Right cardiac atrium (tissue), 5 donors: ENCODE results near the gene FRMD1. TPM values are rescaled to one million over a fixed set of nuclear protein-coding genes. Genes with fewer than 3 reads are reported as not detected.

Experiments used
- ATAC-seq, 2 donors: fragments of 200-7000 bp; cut with Tn5 transposase; one replicate each; pipeline versions ENCODE4 v1.8.0 to v1.9.1; 2020; ENCODE audit warnings: moderate library complexity in 2 of 2, mild to moderate bottlenecking in 1 of 2
- DNase-seq, 3 donors: peaks; one replicate each; pipeline ENCODE4 v3.0.0-alpha.2; 2020
- H3K27ac ChIP-seq: one replicate; pipeline ENCODE4 v1.5.1; 2013; ENCODE audit warnings: mild to moderate bottlenecking, low read length, control low read depth, moderate library complexity
- H3K27me3 ChIP-seq: one replicate; pipeline ENCODE4 v1.6.1; 2013; ENCODE audit not compliant: control insufficient read depth, insufficient read depth
- H3K4me1 ChIP-seq: one replicate; pipeline ENCODE4 v1.6.1; 2013; ENCODE audit warnings: low read length; ENCODE audit not compliant: control insufficient read depth, insufficient read depth
- H3K4me3 ChIP-seq: one replicate; pipeline ENCODE4 v1.5.1; 2013; ENCODE audit warnings: low read length, control low read depth
- H3K9me3 ChIP-seq: one replicate; pipeline ENCODE4 v1.6.1; 2013; ENCODE audit warnings: low read length; ENCODE audit not compliant: control insufficient read depth
- WGBS: extraction: QIAGEN DNeasy Blood & Tissue Kit; methylation state at CpG from one replicate; pipeline ENCODE4 v1.1.7; 2013; 5-methylcytosine and 5-hydroxymethylcytosine counted together
- intact Hi-C, 4 donors: fragments of 100-400 bp; cut with DNase I; formaldehyde crosslinking; loops; one replicate each; pipeline versions ENCODE4 v1.11.0 to v1.14.0; 2022 to 2023
- polyA plus RNA-seq: library from polyadenylated mRNA; stranded (reverse); fragments of 200-250 nt; gene quantifications from one replicate; pipeline ENCODE4 v1.2.3, GENCODE V29; 2013
- total RNA-seq, 4 donors: library from RNA; stranded (reverse); fragmentation: NEBNext Ultra II Directional; extraction: Animal tissue kit (Norgen Biotek cat#: 25700); gene quantifications; one replicate each; pipeline ENCODE4 v1.2.1, GENCODE V29; 2021
- donor health status: healthy with polysubstance abuse.
- donor health status: DM: no; HTN: yes; CAD: no.
- donor health status: DM: no; HTN: no; CAD: no.
- donor health status: DM: no; HTN: yes; CAD: no; lungs with severe emphysema.
- donor health status: DM: yes; HTN: yes; CAD: no.

FRMD1 gene
- total and polyA plus RNA-seq, 5 donors = 0.07 to 0.31 TPM; not detected in 3

DNA sequence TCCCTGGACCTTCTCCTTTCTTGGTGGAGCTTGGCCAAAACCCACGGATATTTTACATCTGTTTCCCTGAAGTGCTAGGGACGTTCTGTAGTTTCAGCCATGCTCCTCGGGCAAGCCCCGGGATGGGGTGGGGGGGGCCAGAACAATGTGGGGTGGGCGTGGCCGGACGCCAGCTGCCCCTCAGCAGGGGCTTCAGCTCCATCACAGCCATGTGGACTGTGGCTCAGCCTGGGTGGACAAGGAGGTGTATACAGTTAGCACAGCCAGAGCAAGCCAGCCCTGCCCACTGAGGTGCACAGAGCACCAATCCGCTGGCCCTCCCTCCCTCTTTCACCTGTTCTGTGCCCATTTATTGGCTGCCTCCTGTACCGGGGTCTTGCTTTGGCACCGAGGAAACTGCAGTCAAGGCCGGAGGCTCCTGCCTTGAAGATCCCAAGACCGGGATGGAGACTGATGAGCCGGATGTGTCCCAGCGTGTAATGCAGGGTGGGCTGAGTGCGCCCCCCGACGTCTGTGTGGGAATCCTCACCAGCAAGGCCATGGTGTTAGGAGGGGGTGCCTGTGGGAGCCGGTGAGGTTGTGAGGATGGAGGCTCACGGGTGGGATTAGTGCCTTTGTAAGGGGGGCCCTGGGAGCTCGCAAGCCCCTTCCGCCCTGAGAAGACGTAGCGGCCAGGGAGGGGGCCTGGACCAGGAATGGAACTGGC lies 28.0 kb downstream of the FRMD1 start:
- Histone ChIP-seq H3K27ac (no peak overlapping the region), H3K9me3 (no peaks in the 10 kb centered on the region), H3K27me3 (no peaks in the 10 kb centered on the region), H3K4me1 (peaks cover 7% of the 10 kb centered on the region), H3K4me3 (no peak overlapping the region)
- ATAC-seq (no peak), DNase-seq (peak in 2 of 3 donors; percentile 37 to 56)
- WGBS = 76% methylated on average over 23 of the region's 23 CpGs
- intact Hi-C loops = no loop called here

DNA sequence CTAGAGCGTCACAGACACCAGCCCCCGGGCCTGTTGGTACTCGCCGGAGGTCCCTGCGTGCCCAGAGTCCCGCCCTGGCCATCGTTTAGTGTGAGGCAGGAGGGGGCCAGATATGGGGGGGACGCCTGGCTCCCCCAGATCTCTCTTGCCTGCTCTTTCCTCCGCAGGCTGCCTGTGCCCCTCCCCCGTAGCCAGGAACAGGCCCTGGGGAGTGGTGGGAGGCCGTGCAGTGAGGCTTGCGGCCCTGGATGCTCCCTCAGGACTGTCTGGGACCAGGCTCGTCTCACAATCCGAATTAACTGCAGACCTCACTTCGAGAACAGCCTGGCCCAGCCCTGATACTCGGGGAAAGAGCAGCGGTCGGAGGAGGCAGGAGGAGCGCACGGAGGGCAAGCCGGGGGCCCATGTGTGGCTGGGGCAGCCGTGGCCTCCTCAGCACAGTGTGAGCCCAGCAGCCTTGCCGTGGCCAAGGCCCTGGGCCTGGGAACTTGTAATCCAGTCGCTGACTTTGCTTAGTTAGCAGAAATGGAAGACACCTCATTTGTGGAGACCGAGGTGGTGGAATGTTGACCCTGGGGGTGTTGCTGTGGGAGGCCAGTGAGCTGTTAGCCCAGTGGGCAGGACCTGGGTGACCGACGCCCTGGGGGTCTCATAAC lies 28.7 kb downstream of the FRMD1 start:
- H3K4me3 ChIP-seq = no peak overlapping the region
- no peaks in the 10 kb centered on the region for H3K27me3 ChIP-seq
- no peaks in the 10 kb centered on the region for H3K9me3 ChIP-seq
- no peak for ATAC-seq
- intact Hi-C loops = no loop called here
- H3K4me1 ChIP-seq = peaks cover 7% of the 10 kb centered on the region
- no peak overlapping the region for H3K27ac ChIP-seq
- 81% methylated on average over 27 of the region's 27 CpGs for WGBS
- DNase-seq = peak in 2 of 3 donors; percentile 28 to 58

DNA sequence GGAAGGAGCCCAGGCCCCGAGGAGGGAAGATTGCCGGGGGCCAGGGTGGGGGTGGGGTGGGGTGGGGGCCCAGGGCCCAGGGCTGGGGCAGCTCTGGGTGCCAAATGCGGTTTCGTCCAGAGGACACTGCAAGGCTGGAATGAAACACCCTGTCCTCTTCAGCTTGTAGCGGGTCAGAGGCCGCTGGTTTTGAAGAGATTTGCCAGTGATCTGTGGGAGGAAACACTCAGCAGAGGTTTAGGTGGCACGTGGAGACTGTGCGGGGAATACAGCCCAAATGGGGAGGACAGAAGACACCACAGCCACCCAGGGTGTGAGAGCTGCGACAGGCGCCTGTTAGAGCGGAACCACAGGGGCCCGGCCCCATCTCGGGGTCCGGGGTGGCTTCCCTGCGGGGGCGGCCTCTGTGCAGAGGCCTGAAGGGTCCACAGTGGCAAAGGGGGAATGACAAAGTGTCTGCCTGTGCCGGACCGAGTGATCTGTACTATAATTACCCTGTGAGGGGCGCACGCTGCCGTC lies 29.2 kb downstream of the FRMD1 start:
- ATAC-seq (no peak), DNase-seq (no peak)
- 87% methylated on average over 21 of the region's 21 CpGs for WGBS
- Histone ChIP-seq H3K27ac (no peak overlapping the region), H3K4me1 (peaks cover 3% of the 10 kb centered on the region), H3K9me3 (no peaks in the 10 kb centered on the region), H3K4me3 (no peak overlapping the region), H3K27me3 (no peaks in the 10 kb centered on the region)
- intact Hi-C loops = no loop called here

DNA sequence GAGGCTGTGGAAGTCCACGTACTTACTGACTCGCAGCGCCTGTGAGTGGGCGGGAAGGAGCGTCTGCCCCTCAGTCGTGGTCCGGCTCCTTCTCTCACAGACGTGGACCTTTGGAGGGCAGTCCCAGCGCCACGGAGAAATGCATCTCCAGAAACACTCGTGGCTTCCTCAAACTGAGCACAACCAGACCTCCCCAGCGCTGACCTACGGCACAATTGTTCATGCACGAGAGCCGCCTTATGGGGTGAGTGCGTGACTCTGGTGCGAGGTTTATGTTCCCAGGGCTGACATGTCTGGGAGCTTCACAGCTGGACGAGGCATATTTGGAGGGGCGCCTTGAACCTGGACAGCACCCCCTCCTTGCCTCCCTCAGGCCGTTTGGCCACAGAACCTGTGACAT lies 29.7 kb downstream of the FRMD1 start:
- ATAC-seq (no peak), DNase-seq (peak in 2 of 3 donors; percentile 16 to 28)
- 94% methylated on average over 20 of the region's 20 CpGs for WGBS
- H3K4me1 ChIP-seq = no peaks in the 10 kb centered on the region
- H3K27me3 ChIP-seq = no peaks in the 10 kb centered on the region
- no peak overlapping the region for H3K4me3 ChIP-seq
- no peaks in the 10 kb centered on the region for H3K9me3 ChIP-seq
- intact Hi-C loops = no loop called here
- H3K27ac ChIP-seq = no peak overlapping the region

DNA sequence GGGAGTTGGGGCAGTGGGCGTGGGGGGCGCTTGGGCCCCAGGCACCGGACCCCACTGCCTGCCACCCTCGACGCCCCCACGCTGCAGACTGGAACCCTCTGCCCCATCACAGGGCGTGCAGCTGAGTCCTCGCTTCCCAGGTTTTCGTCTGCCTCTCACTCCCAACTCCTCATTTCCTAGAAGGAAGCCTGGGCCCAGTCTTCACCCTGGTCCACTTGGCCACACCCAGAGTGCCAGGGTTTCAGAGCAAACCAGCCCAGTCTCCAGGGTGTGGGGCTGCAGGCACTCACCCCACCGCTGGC lies 30.3 kb downstream of the FRMD1 start:
- no peaks in the 10 kb centered on the region for H3K9me3 ChIP-seq
- no peak overlapping the region for H3K4me3 ChIP-seq
- DNase-seq (peak in 1 of 3 donors; percentile 29), ATAC-seq (no peak)
- H3K4me1 ChIP-seq = no peaks in the 10 kb centered on the region
- no peaks in the 10 kb centered on the region for H3K27me3 ChIP-seq
- H3K27ac ChIP-seq = no peak overlapping the region
- WGBS = 96% methylated on average over 10 of the region's 10 CpGs
- intact Hi-C loops = no loop called here

DNA sequence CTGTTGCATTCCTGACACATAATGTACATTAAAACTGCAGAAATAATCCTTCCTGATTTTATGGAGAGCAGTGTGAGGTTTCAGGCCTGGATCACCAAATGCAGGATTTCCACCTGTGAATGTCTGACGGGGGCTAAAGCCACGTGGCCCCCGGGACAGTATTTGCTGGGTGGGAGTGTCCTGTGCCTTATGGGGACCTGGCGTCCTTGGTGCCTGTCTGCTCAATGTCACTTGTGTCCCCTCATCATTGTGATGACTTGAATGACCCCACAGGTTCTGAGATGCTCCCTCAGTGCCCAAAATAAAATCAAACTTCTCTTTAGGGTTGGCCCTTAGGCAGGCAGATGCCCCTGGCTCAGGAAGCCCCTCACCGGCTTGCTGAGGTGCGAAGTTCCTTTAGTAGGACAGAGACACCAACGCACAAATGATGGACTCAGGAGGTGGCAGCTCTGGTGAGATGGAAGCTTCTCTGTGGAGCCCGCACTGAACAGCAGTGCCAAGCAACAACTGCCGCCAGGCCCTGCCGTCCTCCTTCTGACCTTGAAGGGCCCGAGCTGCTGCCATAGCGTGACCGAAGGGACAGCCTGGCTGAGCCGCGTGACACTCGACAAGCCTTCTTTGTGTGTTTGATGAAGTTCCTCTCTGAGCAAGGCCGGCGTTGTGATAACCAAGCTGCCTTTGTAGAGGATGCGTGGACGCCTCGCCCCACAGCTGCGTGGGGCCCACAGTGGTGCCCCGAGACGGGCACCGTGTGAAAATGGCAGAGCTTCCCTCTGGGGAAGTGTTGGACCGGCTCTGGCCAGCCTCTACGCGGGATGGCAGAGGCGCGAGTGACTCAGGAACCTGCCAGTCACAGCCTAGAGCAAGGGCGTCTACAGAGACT lies 30.9 kb downstream of the FRMD1 start:
- WGBS = 86% methylated on average over 31 of the region's 31 CpGs
- DNase-seq = peak in 2 of 3 donors; percentile 22 to 41
- ATAC-seq = no peak
- H3K4me1 ChIP-seq = no peaks in the 10 kb centered on the region
- H3K9me3 ChIP-seq = no peaks in the 10 kb centered on the region
- no peaks in the 10 kb centered on the region for H3K27me3 ChIP-seq
- no peak overlapping the region for H3K27ac ChIP-seq
- no peak overlapping the region for H3K4me3 ChIP-seq
- intact Hi-C loops = no loop called here

DNA sequence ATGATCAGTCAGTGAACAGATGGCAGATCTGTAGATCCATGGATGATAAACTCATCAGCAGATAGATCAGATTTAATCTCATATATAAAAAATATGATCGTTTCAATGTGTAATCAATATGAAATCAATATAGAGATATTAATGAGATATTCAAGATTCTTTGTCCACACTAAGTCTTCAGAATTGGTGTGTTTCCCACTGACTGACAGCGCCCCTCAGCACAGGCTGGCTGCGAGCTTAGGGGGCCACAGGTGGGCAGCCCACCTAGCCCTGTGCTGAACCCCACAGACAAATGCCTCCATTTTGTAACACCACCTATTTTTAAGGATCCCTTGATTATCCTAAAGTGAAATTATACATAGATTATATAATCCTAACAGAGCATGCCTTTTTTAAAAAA lies 32.3 kb downstream of the FRMD1 start:
- no peak overlapping the region for H3K27ac ChIP-seq
- H3K9me3 ChIP-seq = no peaks in the 10 kb centered on the region
- WGBS = 94% methylated on average over 3 of the region's 3 CpGs
- H3K27me3 ChIP-seq = no peaks in the 10 kb centered on the region
- intact Hi-C loops = no loop called here
- no peak overlapping the region for H3K4me3 ChIP-seq
- ATAC-seq = no peak
- no peaks in the 10 kb centered on the region for H3K4me1 ChIP-seq
- no peak for DNase-seq

DNA sequence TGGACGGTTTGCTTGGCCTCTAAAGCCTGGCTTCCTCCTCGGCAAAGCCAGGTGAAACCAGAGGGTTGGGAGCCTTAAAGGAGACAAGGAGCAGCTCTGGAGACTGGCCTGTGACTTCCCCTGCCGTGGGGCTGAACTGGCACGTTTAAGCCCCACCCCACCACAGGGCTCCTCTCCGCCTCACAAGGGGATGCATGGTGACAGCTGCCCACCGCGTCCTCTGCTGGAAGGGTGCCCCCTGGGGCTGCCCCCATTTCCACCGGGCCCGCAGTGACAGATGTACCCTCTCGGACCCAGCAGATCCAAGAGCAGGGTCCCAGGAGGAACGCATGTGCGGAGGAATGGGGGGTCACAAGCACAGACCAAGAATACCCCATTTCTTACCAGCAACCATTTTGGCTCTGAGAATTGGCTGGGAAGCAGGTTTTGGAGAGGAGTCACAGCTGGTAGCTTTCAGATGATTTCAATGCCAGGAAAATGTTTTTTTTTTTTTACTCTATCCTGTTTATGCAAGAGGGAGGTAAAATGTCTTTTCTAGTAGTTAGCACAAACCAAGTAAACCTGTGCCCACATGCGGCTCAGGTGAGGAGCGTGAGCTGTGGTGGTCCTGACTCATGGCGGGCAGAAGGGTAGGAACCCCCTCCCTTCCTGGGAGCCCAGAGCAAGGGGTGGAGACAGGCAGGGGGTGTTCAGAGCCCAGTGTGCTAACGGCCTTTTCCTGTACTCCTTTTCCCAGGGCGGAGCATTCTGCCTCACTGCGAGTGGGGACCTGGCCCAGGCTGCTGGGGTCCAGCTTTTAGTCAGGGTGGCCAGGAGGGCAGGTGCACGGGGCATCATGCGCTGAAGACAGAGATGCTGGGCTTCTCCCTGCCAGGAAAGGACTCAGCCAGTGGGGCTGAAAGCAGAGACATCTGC lies 33.0 kb downstream of the FRMD1 start:
- H3K27me3 ChIP-seq = no peaks in the 10 kb centered on the region
- no peaks in the 10 kb centered on the region for H3K4me1 ChIP-seq
- H3K9me3 ChIP-seq = no peaks in the 10 kb centered on the region
- ATAC-seq (peak in 1 of 2 donors; percentile 11), DNase-seq (no peak)
- intact Hi-C loops = no loop called here
- H3K27ac ChIP-seq = no peak overlapping the region
- no peak overlapping the region for H3K4me3 ChIP-seq
- 51% methylated on average over 20 of the region's 20 CpGs for WGBS

DNA sequence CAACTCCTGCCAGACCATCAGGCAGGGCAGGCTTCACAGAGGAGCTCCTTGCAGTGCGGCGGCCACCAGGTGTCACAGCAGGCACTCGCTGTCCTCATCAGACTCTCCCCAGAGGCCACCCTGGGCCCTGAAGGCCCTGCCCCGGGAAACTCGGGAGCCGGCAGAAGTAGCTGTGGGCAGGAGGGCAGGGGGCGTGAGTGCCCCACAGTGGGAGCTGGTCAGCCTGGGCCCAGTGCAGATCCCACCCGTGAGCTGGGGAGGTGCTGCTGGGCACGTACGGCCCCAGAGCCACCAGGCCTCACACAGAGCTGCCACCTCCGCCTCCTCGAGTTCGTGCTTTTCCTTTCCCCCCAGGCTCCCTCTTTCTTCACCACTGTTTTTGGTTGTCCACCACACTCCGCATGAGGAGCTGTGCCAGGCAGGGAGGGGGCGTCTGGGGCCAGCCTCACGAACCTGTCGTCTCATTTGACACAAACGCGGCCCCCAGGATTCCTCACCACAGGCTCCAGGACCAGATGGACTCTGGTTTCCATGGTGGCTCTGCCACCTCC lies 33.8 kb downstream of the FRMD1 start:
- H3K9me3 ChIP-seq = no peaks in the 10 kb centered on the region
- H3K4me1 ChIP-seq = no peaks in the 10 kb centered on the region
- H3K27ac ChIP-seq = no peak overlapping the region
- WGBS = 88% methylated on average over 19 of the region's 19 CpGs
- no peak overlapping the region for H3K4me3 ChIP-seq
- intact Hi-C loops = no loop called here
- H3K27me3 ChIP-seq = no peaks in the 10 kb centered on the region
- ATAC-seq = peak in 1 of 2 donors; percentile 39
- DNase-seq = no peak

DNA sequence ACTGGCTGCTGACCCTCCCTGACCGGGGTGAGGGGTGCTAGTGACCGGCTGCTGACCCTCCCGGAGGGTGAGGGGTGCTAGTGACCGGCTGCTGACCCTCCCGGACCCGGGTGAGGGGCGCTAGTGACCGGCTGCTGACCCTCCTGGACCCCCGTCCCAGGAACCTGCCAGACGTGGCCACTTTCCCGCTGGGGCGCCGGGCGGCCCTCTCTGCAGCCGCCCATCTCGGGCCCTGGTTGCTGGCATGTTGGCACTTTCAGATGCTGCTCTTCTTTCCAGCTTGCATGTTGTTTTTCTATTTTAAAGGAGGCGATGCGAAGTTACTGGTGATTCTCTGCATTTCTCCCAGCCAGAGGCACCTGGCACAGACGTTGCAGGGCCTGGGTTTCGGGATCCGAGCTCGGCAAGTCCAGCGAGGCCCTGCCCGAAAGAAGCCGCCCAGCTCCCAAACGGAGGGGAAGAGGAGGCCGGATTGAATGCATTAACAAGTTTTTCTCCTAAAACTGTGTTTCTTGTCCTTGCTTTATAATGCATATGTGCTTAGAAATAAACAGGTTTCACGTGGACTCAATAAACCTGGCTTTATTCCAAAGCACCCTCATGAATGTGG lies 34.4 kb downstream of the FRMD1 start:
- no peak for DNase-seq
- no peaks in the 10 kb centered on the region for H3K4me1 ChIP-seq
- WGBS = 94% methylated on average over 28 of the region's 28 CpGs
- H3K27ac ChIP-seq = no peak overlapping the region
- H3K4me3 ChIP-seq = no peak overlapping the region
- intact Hi-C loops = no loop called here
- H3K27me3 ChIP-seq = no peaks in the 10 kb centered on the region
- ATAC-seq = no peak
- no peaks in the 10 kb centered on the region for H3K9me3 ChIP-seq
